ENCODE data around the gene DDX10.
A peak's percentile ranks its signal among the peaks of the same experiment; 100 is the strongest.
"Not testable (repeated sequence)": the region's sequence is repeated elsewhere in the genome, so short reads cannot be mapped to it uniquely, and the experiment has no call there.

The DDX10 gene

GRCh38 chr11:108779147-108779546, 114.3 kb downstream of the DDX10 start:
- not testable (repeated sequence) for DNase-seq

- DNase-seq = no peak
These were observed 115.2 kb downstream of the DDX10 start for GRCh38 chr11:108780119-108780518.

- DNase-seq = no peak
These were observed 117.1 kb downstream of the DDX10 start for GRCh38 chr11:108781946-108782345.

- no peak for DNase-seq
These were observed 121.6 kb downstream of the DDX10 start for GRCh38 chr11:108786281-108786990.

GRCh38 chr11:108787105-108787504, 122.2 kb downstream of the DDX10 start:
- no peak for DNase-seq

GRCh38 chr11:108788565-108789199, 123.8 kb downstream of the DDX10 start:
- peak; percentile 63 for DNase-seq

GRCh38 chr11:108790501-108791299, 125.8 kb downstream of the DDX10 start:
- DNase-seq = no peak

DNA sequence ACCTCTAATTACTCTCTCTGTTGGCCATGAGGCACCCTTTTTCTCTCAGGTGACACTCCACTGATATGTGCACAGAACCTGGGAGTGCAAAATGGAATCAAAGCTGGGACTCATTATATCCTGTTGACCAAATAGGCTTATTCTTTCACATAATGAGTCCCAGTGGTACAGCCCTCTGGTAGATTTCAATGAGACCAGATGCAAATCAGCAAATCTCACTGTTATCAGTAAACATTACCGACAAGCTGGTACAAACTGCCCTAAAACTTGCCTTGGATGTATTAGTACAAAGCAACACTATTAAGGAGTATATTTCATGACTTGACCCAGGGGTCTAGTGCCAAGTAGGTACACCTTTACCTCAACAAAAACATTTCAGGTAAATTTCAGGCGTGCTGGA, 128.3 kb downstream of the DDX10 start:
- DNase-seq = no peak

- no peak for DNase-seq
These were observed 128.7 kb downstream of the DDX10 start for GRCh38 chr11:108793611-108794010.

DNA sequence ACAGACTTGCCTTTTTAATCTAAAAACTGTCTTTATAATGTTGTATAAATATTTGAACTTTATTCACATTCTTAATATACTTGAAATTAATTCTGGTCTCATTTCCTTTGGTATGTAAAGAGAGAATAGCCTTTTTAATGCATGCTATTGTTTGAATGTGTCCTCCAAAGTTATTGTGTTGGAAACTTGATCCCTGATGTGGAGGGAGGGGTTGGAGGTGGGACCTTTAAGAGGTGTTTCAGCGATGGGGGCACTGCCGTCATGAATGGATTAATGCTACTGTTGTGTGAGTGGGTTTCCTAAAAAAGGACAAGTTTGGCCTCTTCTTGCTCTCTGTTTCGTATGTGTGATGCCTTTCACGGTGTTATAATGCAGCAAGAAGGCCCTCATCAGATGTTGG, 131.7 kb downstream of the DDX10 start:
- no peak for DNase-seq

GRCh38 chr11:108797578-108798100, 132.8 kb downstream of the DDX10 start:
- no peak for DNase-seq

GRCh38 chr11:108802492-108802891, 137.6 kb downstream of the DDX10 start:
- DNase-seq = no peak

- DNase-seq = no peak
These were observed 138.9 kb downstream of the DDX10 start for GRCh38 chr11:108803776-108804175.

GRCh38 chr11:108804511-108804910, 139.6 kb downstream of the DDX10 start:
- no peak for DNase-seq

DNA sequence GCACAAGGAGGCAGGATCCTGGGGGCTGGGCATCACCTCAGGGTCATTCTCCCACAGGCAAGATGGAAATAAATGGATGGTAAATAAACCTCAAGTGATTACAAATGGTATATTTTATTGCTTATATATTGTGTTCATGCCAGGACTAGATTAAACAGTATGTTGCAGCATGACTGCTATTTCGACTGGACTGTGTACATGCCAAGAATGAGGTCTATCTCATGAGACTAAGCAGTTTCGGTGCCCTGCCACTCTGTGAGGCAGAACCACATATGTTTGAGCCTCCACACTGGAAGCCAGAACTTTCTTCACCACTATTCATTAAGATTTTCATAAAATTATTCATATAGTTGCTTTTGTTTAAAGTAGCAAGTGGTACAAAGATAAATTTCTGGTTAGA, 140.2 kb downstream of the DDX10 start:
- DNase-seq = no peak

DNA sequence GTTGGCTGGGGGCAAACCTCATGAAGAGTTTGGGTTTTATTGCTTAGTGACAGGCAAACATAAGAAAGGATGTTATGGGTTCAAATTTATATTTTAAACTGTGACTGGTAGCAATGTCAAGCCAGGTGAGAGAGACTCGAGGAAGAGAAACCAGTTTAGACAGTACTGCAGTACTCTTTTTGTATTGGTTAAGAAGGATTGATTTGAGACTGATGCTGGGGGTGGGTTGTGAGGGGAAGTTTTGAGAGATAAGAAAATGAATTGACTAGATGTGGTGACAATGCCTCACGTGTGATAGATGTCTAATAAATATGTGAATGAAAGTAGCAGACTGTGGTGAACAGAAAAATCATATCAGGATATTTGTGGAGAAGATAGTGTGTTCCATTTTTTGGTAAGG, 142.4 kb downstream of the DDX10 start:
- DNase-seq = no peak

DNA sequence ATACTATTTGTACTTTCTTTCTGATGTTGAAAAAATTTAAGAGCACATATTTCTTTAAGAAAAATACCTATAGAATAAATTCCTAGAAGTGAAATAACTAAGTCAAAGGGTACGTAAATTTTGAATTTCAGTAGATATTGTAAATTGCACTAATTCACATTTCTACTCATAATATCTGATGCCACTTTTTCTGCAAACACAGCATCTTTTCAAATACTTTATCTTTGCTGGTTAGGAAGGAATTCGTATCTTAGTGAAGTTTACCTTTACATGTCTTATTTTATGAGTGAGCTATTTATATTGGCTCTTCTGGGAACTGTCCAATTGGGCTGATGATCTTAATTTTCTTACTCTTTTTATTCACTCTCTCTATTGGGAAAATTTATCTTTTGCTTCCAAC, 148.2 kb downstream of the DDX10 start:
- no peak for DNase-seq

DNA sequence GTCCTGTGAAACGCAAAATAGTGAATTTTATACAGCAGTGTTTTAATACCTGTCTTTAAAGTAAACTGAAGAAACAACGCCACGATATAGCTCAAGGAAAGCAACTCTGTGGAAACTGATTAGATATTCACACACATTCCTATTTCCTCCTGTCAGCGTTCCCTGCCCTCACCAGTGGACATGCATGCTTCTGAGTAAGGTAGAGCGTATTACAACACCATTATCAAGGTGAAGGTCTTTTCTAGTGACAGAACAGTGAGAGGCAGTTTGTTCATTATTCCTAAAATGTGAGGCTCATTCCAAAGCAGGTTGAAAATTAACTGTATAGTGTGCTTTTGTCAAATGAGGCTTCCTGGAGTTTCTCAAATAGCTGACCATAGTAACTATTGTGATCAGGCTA, 153.1 kb downstream of the DDX10 start:
- no peak for DNase-seq

DNA sequence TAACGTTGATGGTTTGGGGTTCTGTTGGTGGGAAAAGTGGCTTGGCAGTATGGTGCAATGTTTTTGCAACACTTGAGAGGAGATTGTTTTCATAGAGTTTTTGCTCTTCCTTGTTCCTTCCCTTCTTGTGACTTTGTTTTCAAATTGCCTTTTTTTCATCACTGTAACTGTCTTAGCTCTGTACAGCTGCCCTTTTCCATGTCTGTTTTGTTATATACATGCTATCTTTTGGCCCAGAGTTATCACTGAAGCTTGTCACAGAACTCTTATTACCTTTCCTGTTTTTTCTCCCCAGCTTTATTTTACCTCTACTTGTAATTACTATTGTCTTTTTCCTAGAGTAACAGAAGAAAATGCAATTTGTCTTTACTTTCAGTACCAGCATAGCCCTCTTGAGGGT, 154.1 kb downstream of the DDX10 start:
- DNase-seq = no peak

DNA sequence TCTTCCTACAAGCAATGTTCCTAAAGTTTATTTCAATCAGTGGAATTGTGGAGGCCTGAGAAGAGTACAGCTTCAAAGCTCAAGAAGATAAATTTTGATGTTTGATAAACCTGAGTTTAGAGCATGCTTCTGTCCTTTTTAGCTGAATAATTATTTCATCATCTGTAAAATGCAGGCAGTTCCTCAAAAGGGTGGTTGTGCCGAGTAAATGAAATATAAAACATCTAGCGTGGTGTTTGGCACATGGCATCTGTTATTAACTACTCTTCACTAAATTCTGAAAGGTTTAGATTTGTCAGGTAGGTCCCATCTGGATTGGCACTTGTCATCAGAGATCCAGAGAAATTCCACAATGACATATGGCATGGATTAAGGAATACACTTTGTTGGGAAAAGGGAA, 155.1 kb downstream of the DDX10 start:
- no peak for DNase-seq

DNA sequence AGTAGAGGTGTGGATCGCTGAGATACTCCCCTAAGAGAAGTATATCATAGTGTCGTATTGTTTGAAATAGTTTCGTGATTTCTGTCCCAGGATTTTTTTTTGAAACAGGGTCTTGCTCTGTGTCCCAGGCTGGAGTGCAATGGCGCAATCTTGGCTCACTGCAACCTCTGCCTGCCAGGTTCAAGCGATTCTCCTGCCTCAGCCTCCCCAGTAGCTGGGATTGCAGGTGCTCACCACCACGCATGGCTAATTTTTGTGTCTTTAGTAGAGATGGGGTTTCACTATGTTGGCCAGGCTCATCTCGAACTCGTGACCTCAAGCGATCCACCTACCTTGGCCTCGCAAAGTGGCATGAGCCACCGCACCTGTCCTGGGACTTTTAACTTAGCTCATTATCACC, 159.1 kb downstream of the DDX10 start:
- DNase-seq = not testable (repeated sequence)

GRCh38 chr11:108824545-108824944, 159.7 kb downstream of the DDX10 start:
- DNase-seq = no peak

DNA sequence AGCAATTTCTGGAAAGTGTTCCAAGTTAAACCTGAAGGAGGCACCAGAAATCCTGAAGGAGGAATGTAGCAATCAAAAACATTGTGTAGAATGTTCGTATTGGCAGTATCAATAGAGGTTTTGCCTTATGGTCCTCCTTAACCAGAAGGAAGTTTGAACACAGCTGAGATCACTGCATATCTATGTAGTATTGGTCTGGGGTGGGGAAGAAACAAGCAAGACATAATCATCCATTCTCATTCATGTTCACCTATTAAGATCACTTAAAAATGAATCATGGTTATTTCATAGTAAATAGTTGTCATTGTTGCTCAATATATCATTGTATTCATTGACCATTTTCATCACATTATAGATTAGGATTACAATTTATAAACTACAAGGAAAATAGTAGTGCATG, 160.5 kb downstream of the DDX10 start:
- no peak for DNase-seq

- DNase-seq = no peak
These were observed 161.3 kb downstream of the DDX10 start for GRCh38 chr11:108826136-108826535.
